ENCODE data around the gene EVI5L.

EVI5L gene

DNA sequence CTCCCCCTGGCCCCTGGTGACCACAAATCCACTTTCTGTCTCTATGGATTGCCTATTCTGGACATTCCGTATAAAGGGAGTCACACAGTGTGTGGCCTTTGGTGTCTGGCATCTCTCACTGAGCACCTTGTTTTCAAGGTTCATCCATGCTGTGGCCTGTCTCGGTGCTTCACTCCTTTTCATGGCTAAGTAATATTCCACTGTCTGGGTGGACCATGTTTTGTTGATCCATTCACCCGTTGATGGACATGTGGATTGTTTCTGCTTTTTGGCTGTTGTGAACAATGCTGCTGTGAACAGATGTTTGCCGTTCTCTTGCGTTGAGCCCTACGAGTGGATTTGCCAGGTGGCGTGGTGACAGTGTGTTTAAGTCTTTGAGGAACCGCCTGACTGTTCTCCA is 10.6 kb downstream of the EVI5L start:
- no peak for ATAC-seq
- TF ChIP-seq ARNTL (CRISPR knock-in tag; IDR thresholded peaks at IDR 0.05; ENCODE audit: borderline replicate concordance, low read depth) = no peak
- TF ChIP-seq CSDC2 (CRISPR knock-in tag; IDR thresholded peaks at IDR 0.05) = no peak
- TF ChIP-seq TCF4 (CRISPR knock-in tag; IDR thresholded peaks at IDR 0.05; ENCODE audit: borderline replicate concordance) = no peak
- TF ChIP-seq, protein P1, sequence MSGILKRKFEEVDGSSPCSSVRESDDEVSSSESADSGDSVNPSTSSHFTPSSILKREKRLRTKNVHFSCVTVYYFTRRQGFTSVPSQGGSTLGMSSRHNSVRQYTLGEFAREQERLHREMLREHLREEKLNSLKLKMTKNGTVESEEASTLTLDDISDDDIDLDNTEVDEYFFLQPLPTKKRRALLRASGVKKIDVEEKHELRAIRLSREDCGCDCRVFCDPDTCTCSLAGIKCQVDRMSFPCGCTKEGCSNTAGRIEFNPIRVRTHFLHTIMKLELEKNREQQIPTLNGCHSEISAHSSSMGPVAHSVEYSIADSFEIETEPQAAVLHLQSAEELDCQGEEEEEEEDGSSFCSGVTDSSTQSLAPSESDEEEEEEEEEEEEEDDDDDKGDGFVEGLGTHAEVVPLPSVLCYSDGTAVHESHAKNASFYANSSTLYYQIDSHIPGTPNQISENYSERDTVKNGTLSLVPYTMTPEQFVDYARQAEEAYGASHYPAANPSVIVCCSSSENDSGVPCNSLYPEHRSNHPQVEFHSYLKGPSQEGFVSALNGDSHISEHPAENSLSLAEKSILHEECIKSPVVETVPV (CRISPR knock-in tag; IDR thresholded peaks at IDR 0.05) = no peak
- no peak for TF ChIP-seq ZC3H10 (CRISPR knock-in tag; IDR thresholded peaks at IDR 0.05)

DNA sequence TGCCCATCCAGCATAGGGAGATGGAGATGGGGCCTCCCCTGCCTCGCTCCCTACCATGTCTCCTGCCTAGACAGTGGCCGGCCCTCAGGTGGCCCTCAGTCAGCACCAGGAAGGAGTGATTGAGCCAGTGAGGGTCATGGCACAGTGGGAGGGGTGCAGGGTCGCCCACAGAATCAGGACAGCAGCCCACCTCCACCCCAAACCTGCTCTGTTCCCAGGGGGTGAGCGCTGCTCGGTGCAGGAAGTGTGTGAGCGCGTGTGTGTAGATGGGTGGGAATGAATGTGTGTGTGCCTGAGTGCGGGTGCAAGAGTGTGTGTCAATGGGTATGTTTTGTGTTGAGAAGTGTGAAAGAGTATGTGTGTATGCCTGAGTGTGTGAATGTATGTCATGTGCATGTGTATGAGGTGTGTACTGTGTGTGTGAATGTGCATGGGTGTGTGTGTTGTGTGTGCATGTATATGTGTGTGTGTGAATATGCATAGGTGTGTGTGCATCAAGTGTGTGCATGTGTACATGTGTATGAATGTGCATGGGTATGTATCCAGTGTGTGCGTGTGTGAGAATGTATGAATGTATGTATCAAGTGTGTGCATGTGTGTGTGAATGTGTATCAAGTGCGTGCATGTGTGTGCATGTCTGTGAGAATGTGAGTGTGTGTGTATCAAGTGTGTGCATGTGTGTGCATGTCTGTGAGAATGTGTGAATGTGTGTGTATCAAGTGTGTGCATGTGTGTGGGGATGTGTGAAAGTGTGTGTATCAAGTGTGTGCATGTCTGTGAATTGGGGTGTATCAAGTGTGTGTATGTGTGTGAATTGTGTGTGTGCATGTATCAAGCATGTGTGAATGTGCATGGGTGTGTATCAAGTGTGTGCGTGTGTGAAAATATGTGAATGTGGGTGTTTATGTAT is 12.0 kb downstream of the EVI5L start:
- TF ChIP-seq ARNTL (CRISPR knock-in tag; IDR thresholded peaks at IDR 0.05; ENCODE audit: borderline replicate concordance, low read depth) = no peak
- no peak for TF ChIP-seq GLIS3 (CRISPR knock-in tag; IDR thresholded peaks at IDR 0.05)
- TF ChIP-seq OSR1 (CRISPR knock-in tag; IDR thresholded peaks at IDR 0.05) = no peak
- ATAC-seq = no peak

DNA sequence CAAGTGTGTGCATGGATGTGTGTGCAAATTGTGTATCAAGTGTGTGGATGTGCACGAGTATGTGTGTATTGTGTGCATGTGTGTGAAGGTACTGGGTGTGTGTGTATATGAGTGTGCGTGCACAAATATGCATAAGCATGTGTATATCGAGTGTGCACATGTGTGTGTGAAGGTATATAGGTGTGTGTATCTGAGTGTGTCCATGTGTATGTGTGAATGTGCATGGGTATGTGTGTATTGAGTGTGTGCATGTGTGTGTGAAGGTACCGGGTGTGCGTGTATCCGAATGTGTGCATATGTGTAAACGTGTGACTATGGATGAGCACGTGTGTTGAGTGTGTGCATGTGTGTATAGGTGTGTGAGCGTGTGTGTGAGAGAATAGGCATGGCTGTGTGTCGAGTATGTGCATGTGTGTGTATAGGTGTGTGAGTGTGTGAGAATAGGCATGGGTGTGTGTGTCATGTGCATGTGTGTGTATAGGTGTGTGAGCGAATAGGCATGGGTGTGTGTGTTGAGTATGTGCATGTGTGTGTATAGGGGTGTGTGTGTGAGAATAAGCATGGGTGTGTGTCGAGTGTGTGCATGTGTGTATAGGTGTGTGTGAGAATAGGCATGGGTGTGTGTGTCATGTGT is 12.8 kb downstream of the EVI5L start:
- TF ChIP-seq, protein P2, sequence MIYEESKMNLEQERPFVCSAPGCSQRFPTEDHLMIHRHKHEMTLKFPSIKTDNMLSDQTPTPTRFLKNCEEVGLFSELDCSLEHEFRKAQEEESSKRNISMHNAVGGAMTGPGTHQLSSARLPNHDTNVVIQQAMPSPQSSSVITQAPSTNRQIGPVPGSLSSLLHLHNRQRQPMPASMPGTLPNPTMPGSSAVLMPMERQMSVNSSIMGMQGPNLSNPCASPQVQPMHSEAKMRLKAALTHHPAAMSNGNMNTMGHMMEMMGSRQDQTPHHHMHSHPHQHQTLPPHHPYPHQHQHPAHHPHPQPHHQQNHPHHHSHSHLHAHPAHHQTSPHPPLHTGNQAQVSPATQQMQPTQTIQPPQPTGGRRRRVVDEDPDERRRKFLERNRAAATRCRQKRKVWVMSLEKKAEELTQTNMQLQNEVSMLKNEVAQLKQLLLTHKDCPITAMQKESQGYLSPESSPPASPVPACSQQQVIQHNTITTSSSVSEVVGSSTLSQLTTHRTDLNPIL (CRISPR knock-in tag; IDR thresholded peaks at IDR 0.05; ENCODE audit: low read depth) = no peak
- no peak for TF ChIP-seq GLIS3 (CRISPR knock-in tag; IDR thresholded peaks at IDR 0.05)
- TF ChIP-seq ZFP30 (CRISPR knock-in tag; IDR thresholded peaks at IDR 0.05) = no peak
- no peak for TF ChIP-seq ISL1 (CRISPR knock-in tag; IDR thresholded peaks at IDR 0.05)
- no peak for TF ChIP-seq TOX (CRISPR knock-in tag; IDR thresholded peaks at IDR 0.05; ENCODE audit: borderline replicate concordance)
- ATAC-seq = no peak

DNA sequence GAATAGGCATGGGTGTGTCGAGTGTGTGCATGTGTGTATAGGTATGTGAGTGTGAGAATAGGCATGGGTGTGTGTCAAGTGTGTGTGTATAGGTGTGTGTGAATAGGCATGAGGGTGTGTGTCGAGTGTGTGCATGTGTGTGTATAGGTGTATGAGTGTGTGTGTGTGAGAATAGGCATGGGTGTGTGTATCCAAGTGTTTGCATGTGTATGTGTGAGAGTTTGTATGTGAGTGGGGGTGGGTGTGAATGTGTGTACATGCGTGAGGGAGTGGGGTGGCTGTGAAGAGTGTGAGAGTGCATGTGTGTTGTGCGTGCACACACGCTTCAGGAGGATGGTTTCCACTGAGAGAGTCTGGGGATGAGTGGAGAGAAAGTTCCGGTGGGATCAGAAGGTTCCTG is 13.5 kb downstream of the EVI5L start:
- TF ChIP-seq ZNF70 (CRISPR knock-in tag; IDR thresholded peaks at IDR 0.05) (no peak), ARNTL (CRISPR knock-in tag; IDR thresholded peaks at IDR 0.05; ENCODE audit: borderline replicate concordance, low read depth) (no peak), TCF4 (CRISPR knock-in tag; IDR thresholded peaks at IDR 0.05; ENCODE audit: borderline replicate concordance) (no peak), OSR1 (CRISPR knock-in tag; IDR thresholded peaks at IDR 0.05) (no peak), ESRRG (CRISPR knock-in tag; IDR thresholded peaks at IDR 0.05) (no peak), SNAI2 (CRISPR knock-in tag; IDR thresholded peaks at IDR 0.05) (no peak), ZNF8 (CRISPR knock-in tag; IDR thresholded peaks at IDR 0.05) (no peak), PPARA (CRISPR knock-in tag; IDR thresholded peaks at IDR 0.05; ENCODE audit: borderline replicate concordance) (no peak), TOX (CRISPR knock-in tag; IDR thresholded peaks at IDR 0.05; ENCODE audit: borderline replicate concordance) (no peak)
- TF ChIP-seq, protein P3, sequence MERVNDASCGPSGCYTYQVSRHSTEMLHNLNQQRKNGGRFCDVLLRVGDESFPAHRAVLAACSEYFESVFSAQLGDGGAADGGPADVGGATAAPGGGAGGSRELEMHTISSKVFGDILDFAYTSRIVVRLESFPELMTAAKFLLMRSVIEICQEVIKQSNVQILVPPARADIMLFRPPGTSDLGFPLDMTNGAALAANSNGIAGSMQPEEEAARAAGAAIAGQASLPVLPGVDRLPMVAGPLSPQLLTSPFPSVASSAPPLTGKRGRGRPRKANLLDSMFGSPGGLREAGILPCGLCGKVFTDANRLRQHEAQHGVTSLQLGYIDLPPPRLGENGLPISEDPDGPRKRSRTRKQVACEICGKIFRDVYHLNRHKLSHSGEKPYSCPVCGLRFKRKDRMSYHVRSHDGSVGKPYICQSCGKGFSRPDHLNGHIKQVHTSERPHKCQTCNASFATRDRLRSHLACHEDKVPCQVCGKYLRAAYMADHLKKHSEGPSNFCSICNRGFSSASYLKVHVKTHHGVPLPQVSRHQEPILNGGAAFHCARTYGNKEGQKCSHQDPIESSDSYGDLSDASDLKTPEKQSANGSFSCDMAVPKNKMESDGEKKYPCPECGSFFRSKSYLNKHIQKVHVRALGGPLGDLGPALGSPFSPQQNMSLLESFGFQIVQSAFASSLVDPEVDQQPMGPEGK (CRISPR knock-in tag; IDR thresholded peaks at IDR 0.05; ENCODE audit: borderline replicate concordance) = no peak
- no peak for ATAC-seq

DNA sequence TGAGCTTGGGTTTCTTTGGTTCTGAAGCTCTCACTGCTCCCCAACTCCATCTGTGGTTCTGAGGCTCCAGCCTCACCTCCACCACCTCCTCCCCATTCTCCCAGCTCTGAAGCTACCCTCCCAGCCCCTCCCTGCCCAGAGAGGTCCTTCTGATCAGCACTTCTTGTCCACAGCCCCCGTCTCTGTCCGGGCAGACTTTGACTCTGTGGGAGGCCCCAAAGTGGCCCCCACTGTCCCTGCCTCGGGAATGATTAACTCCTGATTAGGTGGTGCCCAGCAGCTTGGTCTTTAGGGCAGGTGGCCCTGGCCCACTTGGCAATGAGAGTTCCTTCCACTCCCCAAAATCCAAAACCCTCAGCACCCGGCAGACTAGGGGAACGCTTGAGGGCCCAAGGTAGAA is 14.4 kb downstream of the EVI5L start:
- ATAC-seq = no peak
- no peak for TF ChIP-seq ARNTL (CRISPR knock-in tag; IDR thresholded peaks at IDR 0.05; ENCODE audit: borderline replicate concordance, low read depth)
- no peak for TF ChIP-seq ZNF70 (CRISPR knock-in tag; IDR thresholded peaks at IDR 0.05)
- TF ChIP-seq ZFP3 (CRISPR knock-in tag; IDR thresholded peaks at IDR 0.05) = no peak
- no peak for TF ChIP-seq OSR1 (CRISPR knock-in tag; IDR thresholded peaks at IDR 0.05)
- TF ChIP-seq, protein P1 (CRISPR knock-in tag; IDR thresholded peaks at IDR 0.05) = no peak
- TF ChIP-seq, protein P4, sequence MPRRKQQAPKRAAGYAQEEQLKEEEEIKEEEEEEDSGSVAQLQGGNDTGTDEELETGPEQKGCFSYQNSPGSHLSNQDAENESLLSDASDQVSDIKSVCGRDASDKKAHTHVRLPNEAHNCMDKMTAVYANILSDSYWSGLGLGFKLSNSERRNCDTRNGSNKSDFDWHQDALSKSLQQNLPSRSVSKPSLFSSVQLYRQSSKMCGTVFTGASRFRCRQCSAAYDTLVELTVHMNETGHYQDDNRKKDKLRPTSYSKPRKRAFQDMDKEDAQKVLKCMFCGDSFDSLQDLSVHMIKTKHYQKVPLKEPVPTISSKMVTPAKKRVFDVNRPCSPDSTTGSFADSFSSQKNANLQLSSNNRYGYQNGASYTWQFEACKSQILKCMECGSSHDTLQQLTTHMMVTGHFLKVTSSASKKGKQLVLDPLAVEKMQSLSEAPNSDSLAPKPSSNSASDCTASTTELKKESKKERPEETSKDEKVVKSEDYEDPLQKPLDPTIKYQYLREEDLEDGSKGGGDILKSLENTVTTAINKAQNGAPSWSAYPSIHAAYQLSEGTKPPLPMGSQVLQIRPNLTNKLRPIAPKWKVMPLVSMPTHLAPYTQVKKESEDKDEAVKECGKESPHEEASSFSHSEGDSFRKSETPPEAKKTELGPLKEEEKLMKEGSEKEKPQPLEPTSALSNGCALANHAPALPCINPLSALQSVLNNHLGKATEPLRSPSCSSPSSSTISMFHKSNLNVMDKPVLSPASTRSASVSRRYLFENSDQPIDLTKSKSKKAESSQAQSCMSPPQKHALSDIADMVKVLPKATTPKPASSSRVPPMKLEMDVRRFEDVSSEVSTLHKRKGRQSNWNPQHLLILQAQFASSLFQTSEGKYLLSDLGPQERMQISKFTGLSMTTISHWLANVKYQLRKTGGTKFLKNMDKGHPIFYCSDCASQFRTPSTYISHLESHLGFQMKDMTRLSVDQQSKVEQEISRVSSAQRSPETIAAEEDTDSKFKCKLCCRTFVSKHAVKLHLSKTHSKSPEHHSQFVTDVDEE (CRISPR knock-in tag; IDR thresholded peaks at IDR 0.05) = no peak
- no peak for TF ChIP-seq SNAI2 (CRISPR knock-in tag; IDR thresholded peaks at IDR 0.05)
- TF ChIP-seq ZNF8 (CRISPR knock-in tag; IDR thresholded peaks at IDR 0.05) = no peak
- TF ChIP-seq ZC3H10 (CRISPR knock-in tag; IDR thresholded peaks at IDR 0.05) = no peak
- TF ChIP-seq TOX (CRISPR knock-in tag; IDR thresholded peaks at IDR 0.05; ENCODE audit: borderline replicate concordance) = no peak
- TF ChIP-seq PPARA (CRISPR knock-in tag; IDR thresholded peaks at IDR 0.05; ENCODE audit: borderline replicate concordance) = no peak
- no peak for TF ChIP-seq TCF4 (CRISPR knock-in tag; IDR thresholded peaks at IDR 0.05; ENCODE audit: borderline replicate concordance)
- TF ChIP-seq, protein P5, sequence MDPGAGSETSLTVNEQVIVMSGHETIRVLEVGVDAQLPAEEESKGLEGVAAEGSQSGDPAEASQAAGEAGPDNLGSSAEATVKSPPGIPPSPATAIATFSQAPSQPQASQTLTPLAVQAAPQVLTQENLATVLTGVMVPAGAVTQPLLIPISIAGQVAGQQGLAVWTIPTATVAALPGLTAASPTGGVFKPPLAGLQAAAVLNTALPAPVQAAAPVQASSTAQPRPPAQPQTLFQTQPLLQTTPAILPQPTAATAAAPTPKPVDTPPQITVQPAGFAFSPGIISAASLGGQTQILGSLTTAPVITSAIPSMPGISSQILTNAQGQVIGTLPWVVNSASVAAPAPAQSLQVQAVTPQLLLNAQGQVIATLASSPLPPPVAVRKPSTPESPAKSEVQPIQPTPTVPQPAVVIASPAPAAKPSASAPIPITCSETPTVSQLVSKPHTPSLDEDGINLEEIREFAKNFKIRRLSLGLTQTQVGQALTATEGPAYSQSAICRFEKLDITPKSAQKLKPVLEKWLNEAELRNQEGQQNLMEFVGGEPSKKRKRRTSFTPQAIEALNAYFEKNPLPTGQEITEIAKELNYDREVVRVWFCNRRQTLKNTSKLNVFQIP (CRISPR knock-in tag; IDR thresholded peaks at IDR 0.05; ENCODE audit: borderline replicate concordance, low read depth) = no peak
- TF ChIP-seq ZFP30 (CRISPR knock-in tag; IDR thresholded peaks at IDR 0.05) = no peak
- no peak for TF ChIP-seq CSDC2 (CRISPR knock-in tag; IDR thresholded peaks at IDR 0.05)
- TF ChIP-seq ISL1 (CRISPR knock-in tag; IDR thresholded peaks at IDR 0.05) = no peak
